Esophagus muscularis mucosa (tissue), 4 donors: Measurements from ENCODE around the gene SGTA.

Experiments
- CTCF ChIP-seq, 3 experiments: fragments of 200-600 bp in 2 of 3; fragments of 450-650 bp in 1 of 3; sonication (generic) in 2 of 3; IDR thresholded peaks; one replicate each; pipeline ENCODE4 v1.5.1; 2017 to 2019; ENCODE audit warnings: antibody characterized with exemption in 3 of 3, mild to moderate bottlenecking in 2 of 3, moderate library complexity in 1 of 3
- EP300 ChIP-seq: sonication (generic); formaldehyde crosslinking; IDR thresholded peaks from one replicate; pipeline ENCODE4 v1.6.1; 2017; ENCODE audit warnings: antibody characterized with exemption
- POLR2A ChIP-seq: fragments of 450-650 bp; IDR thresholded peaks from one replicate; pipeline ENCODE4 v1.6.1; 2017; ENCODE audit warnings: antibody characterized with exemption, moderate library complexity, mild to moderate bottlenecking, low read depth
- POLR2AphosphoS5 ChIP-seq, 2 donors: sonication (generic); formaldehyde crosslinking; IDR thresholded peaks; one replicate each; pipeline ENCODE4 v1.6.1; 2017; ENCODE audit warnings: antibody characterized with exemption in 2 of 2

GRCh38 chr19:2747349-2747748 is 35.7 kb downstream of the SGTA start:
- TF ChIP-seq POLR2AphosphoS5 (IDR thresholded peaks at IDR 0.05) (no peak), POLR2A (no peak), CTCF (IDR thresholded peaks at IDR 0.05) (no peak), EP300 (no peak)
